HepG2 (cell line): Measurements from ENCODE around the gene PIGO. TPM values are rescaled to one million over a fixed set of nuclear protein-coding genes. Genes with fewer than 3 reads are reported as not detected.
A peak's percentile ranks its signal among the peaks of the same experiment; 100 is the strongest.

ENCODE experiments used
- ATF7 ChIP-seq, 2 experiments: fragments of 450-650 bp in 1 of 2; sonication (generic) in 1 of 2; formaldehyde crosslinking in 1 of 2; IDR thresholded peaks; 2 replicates each; pipeline versions ENCODE4 v1.4.0 to v1.6.1; 2016 to 2020; ENCODE audit warnings: antibody characterized with exemption in 1 of 2, mild to moderate bottlenecking in 1 of 2, missing genetic modification reagents in 1 of 2
- FOXO4 ChIP-seq: sonication (generic); formaldehyde crosslinking; conservative IDR thresholded peaks from 2 replicates; pipeline ENCODE4 v1.8.1; 2023; ENCODE audit warnings: missing genetic modification reagents
- HNF1B ChIP-seq: sonication (generic); formaldehyde crosslinking; IDR thresholded peaks from 2 replicates; pipeline ENCODE4 v1.5.1; 2020; ENCODE audit warnings: mild to moderate bottlenecking, moderate library complexity, missing genetic modification reagents
- HNRNPK ChIP-seq: fragments of 200-400 bp; formaldehyde crosslinking; IDR thresholded peaks from 2 replicates; pipeline ENCODE4 v1.6.1; 2018; ENCODE audit warnings: low read length, low read depth, moderate library complexity, mild to moderate bottlenecking; ENCODE audit not compliant: poor library complexity, severe bottlenecking
- KMT2B ChIP-seq: IDR thresholded peaks from 2 replicates; pipeline ENCODE4 v1.6.1; 2016; ENCODE audit warnings: missing genetic modification reagents, missing compliant biosample characterization
- NONO ChIP-seq, 2 experiments: fragments of 450-650 bp in 1 of 2; sonication (generic) in 1 of 2; formaldehyde crosslinking in 1 of 2; IDR thresholded peaks in 1 of 2; conservative IDR thresholded peaks in 1 of 2; 2 replicates each; pipeline versions ENCODE4 v1.6.1 to v1.8.0; 2017 to 2022; ENCODE audit warnings: mild to moderate bottlenecking in 1 of 2, missing genetic modification reagents in 1 of 2, moderate library complexity in 1 of 2
- NRL ChIP-seq: sonication (generic); formaldehyde crosslinking; IDR thresholded peaks from 2 replicates; pipeline ENCODE4 v1.5.0; 2020; ENCODE audit warnings: missing genetic modification reagents, mild to moderate bottlenecking, moderate library complexity, borderline replicate concordance
- PHF8 ChIP-seq: sonication (generic); formaldehyde crosslinking; IDR thresholded peaks from 2 replicates; pipeline ENCODE4 v1.5.0; 2020; ENCODE audit warnings: missing genetic modification reagents
- REPIN1 ChIP-seq: sonication (generic); formaldehyde crosslinking; IDR thresholded peaks from 2 replicates; pipeline ENCODE4 v1.8.0; 2022; ENCODE audit warnings: missing genetic modification reagents, low read depth, mild to moderate bottlenecking, borderline replicate concordance
- RNF2 ChIP-seq: fragments of 450-650 bp; conservative IDR thresholded peaks from 2 replicates; pipeline ENCODE4 v1.6.1; 2016; ENCODE audit warnings: low read depth
- SNAPC2 ChIP-seq: sonication (generic); formaldehyde crosslinking; IDR thresholded peaks from 2 replicates; pipeline ENCODE4 v1.8.1; 2022; ENCODE audit warnings: mild to moderate bottlenecking, missing genetic modification reagents
- XRCC5 ChIP-seq: fragments of 200-400 bp; formaldehyde crosslinking; optimal IDR thresholded peaks from 2 replicates; pipeline ENCODE3; 2017; ENCODE audit warnings: mild to moderate bottlenecking, low read length
- ZBTB3 ChIP-seq: sonication (generic); formaldehyde crosslinking; IDR thresholded peaks from 2 replicates; pipeline ENCODE4 v1.4.0; 2020; ENCODE audit warnings: low read depth, mild to moderate bottlenecking, moderate library complexity, missing genetic modification reagents, borderline replicate concordance
- ZNF326 ChIP-seq: sonication (generic); formaldehyde crosslinking; IDR thresholded peaks from 2 replicates; pipeline ENCODE4 v1.4.0; 2020; ENCODE audit warnings: missing genetic modification reagents, borderline replicate concordance
- ZNF430 ChIP-seq: sonication (generic); formaldehyde crosslinking; IDR thresholded peaks from 2 replicates; pipeline ENCODE4 v1.9.0; 2021; ENCODE audit warnings: mild to moderate bottlenecking, missing genetic modification reagents
- ZNF460 ChIP-seq: sonication (generic); formaldehyde crosslinking; IDR thresholded peaks from 2 replicates; pipeline ENCODE4 v1.5.1; 2020; ENCODE audit warnings: missing genetic modification reagents, mild to moderate bottlenecking, borderline replicate concordance
- ZNF512 ChIP-seq: sonication (generic); formaldehyde crosslinking; IDR thresholded peaks from 2 replicates; pipeline ENCODE4 v1.4.0; 2020; ENCODE audit warnings: mild to moderate bottlenecking, missing genetic modification reagents
- ZNF614 ChIP-seq: IDR thresholded peaks from 2 replicates; pipeline ENCODE4 v1.6.1; 2018; ENCODE audit warnings: missing biosample characterization, missing genetic modification reagents, inconsistent platforms, borderline replicate concordance
- ZNF746 ChIP-seq: sonication (generic); formaldehyde crosslinking; IDR thresholded peaks from 2 replicates; pipeline ENCODE4 v1.8.0; 2022; ENCODE audit warnings: mild to moderate bottlenecking, missing genetic modification reagents
- ZNF788 ChIP-seq: sonication (generic); formaldehyde crosslinking; IDR thresholded peaks from 2 replicates; pipeline ENCODE4 v1.5.0; 2020; ENCODE audit warnings: mild to moderate bottlenecking, missing genetic modification reagents, borderline replicate concordance
- polyA plus RNA-seq, 8 experiments: library from polyadenylated mRNA; depleted of rRNA in 3 of 8; stranded (reverse) in 7 of 8; unstranded in 1 of 8; fragments of >200 nt; fragmentation: Illumina TruSeq in 4 of 8; extraction: Trizol in 4 of 8; gene quantifications; 2 replicates each; pipeline versions ENCODE4 v1.2.1 to v1.2.3, GENCODE V29; 2011 to 2016; ENCODE audit warnings: low read depth in 4 of 8, missing spikeins in 1 of 8, mixed read lengths in 1 of 8; ENCODE audit not compliant: insufficient read depth in 1 of 8
- total RNA-seq, 5 experiments: library from RNA; depleted of rRNA; stranded (reverse); fragments of >200 nt; fragmentation: Illumina TruSeq; extraction: Trizol; gene quantifications; 2 replicates each; pipeline ENCODE4 v1.2.3, GENCODE V29; 2016; ENCODE audit warnings: low read depth in 1 of 5
- TF ChIP-seq, protein P1 (sequence below): sonication (generic); formaldehyde crosslinking; conservative IDR thresholded peaks from 2 replicates; pipeline ENCODE4 v1.4.0; 2020; ENCODE audit warnings: missing genetic modification reagents
- TF ChIP-seq, protein P2 (sequence below): sonication (generic); formaldehyde crosslinking; IDR thresholded peaks from 2 replicates; pipeline ENCODE4 v1.4.0; 2020; ENCODE audit warnings: mild to moderate bottlenecking, missing genetic modification reagents

PIGO gene
- total and polyA plus RNA-seq, 2 of the 13 experiments (the other 11 are each of a cell fraction or from before 2014, with no cell fraction given) = 20.5 to 26.2 TPM

DNA sequence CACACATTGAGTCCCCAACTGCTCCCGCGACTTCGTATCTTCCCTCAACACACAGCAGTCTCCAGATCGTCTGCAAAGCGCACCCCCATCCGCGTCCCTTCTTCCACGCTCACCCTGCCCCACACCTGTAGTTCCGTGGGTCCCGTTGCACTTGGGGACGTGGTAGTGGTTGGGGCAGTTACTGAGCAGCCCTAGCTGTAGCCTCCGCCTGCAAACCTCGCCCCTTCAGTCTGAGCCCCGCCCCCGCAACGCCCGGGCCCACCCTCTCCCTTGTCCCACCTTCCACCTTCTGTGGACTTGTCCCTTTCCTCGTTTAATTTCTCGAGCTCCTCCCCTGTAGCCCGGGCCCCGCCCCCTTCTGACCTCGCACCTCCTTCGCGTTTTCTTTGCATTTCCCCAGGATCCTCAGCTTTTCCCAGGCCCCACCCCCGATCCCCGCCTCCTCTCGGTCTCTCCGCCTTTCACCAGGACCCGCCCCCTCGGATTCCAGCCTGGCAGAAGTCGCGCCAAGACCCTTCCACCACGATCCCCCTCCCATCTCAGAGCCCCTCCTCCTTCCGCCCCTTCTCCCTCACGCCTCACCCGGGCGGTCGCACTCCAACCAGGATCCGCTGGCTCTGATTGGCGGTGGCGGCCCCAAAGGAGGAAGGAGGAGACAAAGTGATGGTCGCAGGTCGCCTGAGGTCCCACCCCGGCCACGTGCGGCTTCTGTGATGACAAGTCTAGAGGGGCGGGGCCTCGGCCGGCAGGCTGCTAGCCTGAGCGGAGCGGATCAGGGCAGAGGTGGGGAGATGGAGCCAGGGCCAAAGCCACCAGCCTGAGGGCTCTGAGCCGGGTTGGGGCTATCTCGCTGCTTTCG, 19.5 kb upstream of the PIGO start, which contains the start of gene ATOSB (continued):
- TF ChIP-seq, protein P1, sequence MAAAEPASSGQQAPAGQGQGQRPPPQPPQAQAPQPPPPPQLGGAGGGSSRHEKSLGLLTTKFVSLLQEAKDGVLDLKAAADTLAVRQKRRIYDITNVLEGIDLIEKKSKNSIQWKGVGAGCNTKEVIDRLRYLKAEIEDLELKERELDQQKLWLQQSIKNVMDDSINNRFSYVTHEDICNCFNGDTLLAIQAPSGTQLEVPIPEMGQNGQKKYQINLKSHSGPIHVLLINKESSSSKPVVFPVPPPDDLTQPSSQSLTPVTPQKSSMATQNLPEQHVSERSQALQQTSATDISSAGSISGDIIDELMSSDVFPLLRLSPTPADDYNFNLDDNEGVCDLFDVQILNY (CRISPR knock-in tag) = no peak
- TF ChIP-seq XRCC5 = no peak
- TF ChIP-seq, protein P2, sequence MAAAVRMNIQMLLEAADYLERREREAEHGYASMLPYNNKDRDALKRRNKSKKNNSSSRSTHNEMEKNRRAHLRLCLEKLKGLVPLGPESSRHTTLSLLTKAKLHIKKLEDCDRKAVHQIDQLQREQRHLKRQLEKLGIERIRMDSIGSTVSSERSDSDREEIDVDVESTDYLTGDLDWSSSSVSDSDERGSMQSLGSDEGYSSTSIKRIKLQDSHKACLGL (CRISPR knock-in tag) = peak; percentile 70; the same call in 1 of the 2 replicates
- TF ChIP-seq ZNF326 = no peak
- no peak for TF ChIP-seq SNAPC2 (CRISPR knock-in tag)
- 0 out of 2 replicates have a peak, but pooled peaks have one; percentile 29 for TF ChIP-seq REPIN1 (CRISPR knock-in tag)
- no peak for TF ChIP-seq ZNF746 (CRISPR knock-in tag)
- TF ChIP-seq PHF8 = no peak
- no peak for TF ChIP-seq ZNF460 (CRISPR knock-in tag)
- no peak for TF ChIP-seq ZBTB3
- TF ChIP-seq HNRNPK = peak; percentile 82
- no peak for TF ChIP-seq ZNF614 (CRISPR knock-in tag)
- no peak for TF ChIP-seq ATF7 (IDR thresholded peaks at IDR 0.05)
- 0 out of 2 replicates have a peak, but pooled peaks have one; percentile 9 for TF ChIP-seq ATF7 (CRISPR knock-in tag; IDR thresholded peaks at IDR 0.05)
- no peak for TF ChIP-seq ZNF512 (CRISPR knock-in tag)
- TF ChIP-seq FOXO4 = no peak
- TF ChIP-seq ZNF788 (CRISPR knock-in tag) = 0 out of 2 replicates have a peak, but pooled peaks have one; percentile 13
- TF ChIP-seq NRL (CRISPR knock-in tag) = peak; percentile 9; the same call in 1 of the 2 replicates
- TF ChIP-seq NONO (IDR thresholded peaks at IDR 0.05) = no peak
- TF ChIP-seq NONO (CRISPR knock-in tag; conservative IDR thresholded peaks at IDR 0.05) = 0 out of 2 replicates have a peak, but pooled peaks have one; percentile 14
- TF ChIP-seq ZNF430 (CRISPR knock-in tag) = peak; percentile 11; the same call in 1 of the 2 replicates
- TF ChIP-seq HNF1B = peak; percentile 56
- TF ChIP-seq RNF2 = no peak; the same call in 1 of the 2 replicates
- no peak for TF ChIP-seq KMT2B
